ENCODE results near the gene TXLNG.

Gene TXLNG

GRCh38 chrX:16785247-16786138 is 773 bp upstream of the TXLNG start:
- peak in 1 of 2 donors; percentile 1 for DNase-seq (ENCODE audit: low read depth in 2 of 2)

- DNase-seq (ENCODE audit: low read depth in 2 of 2) = peak; percentile 26 to 42
These were observed 797 bp downstream of the TXLNG start for GRCh38 chrX:16786791-16787735.

GRCh38 chrX:16788477-16788876 is 2.2 kb downstream of the TXLNG start:
- DNase-seq (ENCODE audit: low read depth in 2 of 2) = no peak

- no peak for DNase-seq (ENCODE audit: low read depth in 2 of 2)
These were observed 10.0 kb downstream of the TXLNG start for GRCh38 chrX:16796298-16796697.

GRCh38 chrX:16797358-16797757 is 11.1 kb downstream of the TXLNG start:
- DNase-seq (ENCODE audit: low read depth in 2 of 2) = no peak

GRCh38 chrX:16797841-16798240 is 11.6 kb downstream of the TXLNG start:
- DNase-seq (ENCODE audit: low read depth in 2 of 2) = no peak

- no peak for DNase-seq (ENCODE audit: low read depth in 2 of 2)
These were observed 18.7 kb downstream of the TXLNG start for GRCh38 chrX:16804923-16805464.

- DNase-seq (ENCODE audit: low read depth in 2 of 2) = no peak
These were observed 21.3 kb downstream of the TXLNG start for GRCh38 chrX:16807548-16807947.

GRCh38 chrX:16807976-16808542 is 21.8 kb downstream of the TXLNG start:
- DNase-seq (ENCODE audit: low read depth in 2 of 2) = no peak

GRCh38 chrX:16814597-16814996 is 28.3 kb downstream of the TXLNG start:
- DNase-seq (ENCODE audit: low read depth in 2 of 2) = no peak

GRCh38 chrX:16819634-16820033 is 33.4 kb downstream of the TXLNG start:
- no peak for DNase-seq (ENCODE audit: low read depth in 2 of 2)

- DNase-seq (ENCODE audit: low read depth in 2 of 2) = no peak
These were observed 36.5 kb downstream of the TXLNG start for GRCh38 chrX:16822723-16823122.

- no peak for DNase-seq (ENCODE audit: low read depth in 2 of 2)
These were observed 39.2 kb downstream of the TXLNG start for GRCh38 chrX:16825264-16826035.

GRCh38 chrX:16826207-16826606 is 39.9 kb downstream of the TXLNG start:
- DNase-seq (ENCODE audit: low read depth in 2 of 2) = no peak

- DNase-seq (ENCODE audit: low read depth in 2 of 2) = no peak
These were observed 41.0 kb downstream of the TXLNG start for GRCh38 chrX:16827225-16827624.

GRCh38 chrX:16828124-16828908 is 42.0 kb downstream of the TXLNG start:
- no peak for DNase-seq (ENCODE audit: low read depth in 2 of 2)

GRCh38 chrX:16832301-16832700 is 46.0 kb downstream of the TXLNG start:
- DNase-seq (ENCODE audit: low read depth in 2 of 2) = no peak

GRCh38 chrX:16834806-16835205 is 48.5 kb downstream of the TXLNG start:
- no peak for DNase-seq (ENCODE audit: low read depth in 2 of 2)

GRCh38 chrX:16836371-16836770 is 50.1 kb downstream of the TXLNG start:
- DNase-seq (ENCODE audit: low read depth in 2 of 2) = no peak

All from stimulated activated CD4-positive, alpha-beta T cell treated with anti-CD3 and anti-CD28 coated beads, Interleukin-1b, Interleukin-23, amount 100 ng/mL, for 4 hours (primary cell).